ENCODE measurements around the gene HOXD3.

HOXD3 gene

DNA sequence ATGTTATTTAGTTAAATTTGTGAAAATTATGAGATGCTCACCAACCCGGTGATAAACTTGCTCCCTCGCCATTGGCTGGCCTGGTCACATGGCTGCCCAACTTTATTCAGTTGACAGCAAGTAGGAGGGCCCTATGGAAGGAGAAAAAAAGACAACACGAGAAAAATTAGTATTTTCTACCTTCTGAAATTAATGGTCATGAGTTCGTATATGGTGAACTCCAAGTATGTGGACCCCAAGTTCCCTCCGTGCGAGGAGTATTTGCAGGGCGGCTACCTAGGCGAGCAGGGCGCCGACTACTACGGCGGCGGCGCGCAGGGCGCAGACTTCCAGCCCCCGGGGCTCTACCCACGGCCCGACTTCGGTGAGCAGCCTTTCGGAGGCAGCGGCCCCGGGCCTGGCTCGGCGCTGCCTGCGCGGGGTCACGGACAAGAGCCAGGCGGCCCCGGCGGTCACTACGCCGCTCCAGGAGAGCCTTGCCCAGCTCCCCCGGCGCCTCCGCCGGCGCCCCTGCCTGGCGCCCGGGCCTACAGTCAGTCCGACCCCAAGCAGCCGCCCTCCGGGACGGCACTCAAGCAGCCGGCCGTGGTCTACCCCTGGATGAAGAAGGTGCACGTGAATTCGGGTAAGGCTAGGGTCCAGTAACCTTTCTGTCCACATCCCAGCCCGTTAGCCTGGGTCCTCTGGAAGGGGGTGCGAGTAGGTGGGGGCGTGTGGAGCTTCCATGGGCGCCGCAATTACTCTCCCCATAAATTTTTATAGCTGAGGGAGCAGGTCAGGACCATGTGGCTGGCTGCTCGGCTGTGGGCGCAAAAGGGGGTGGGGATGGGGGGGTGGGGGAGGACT is 5.4 kb upstream of the HOXD3 start, which contains the start of gene HOXD4:
Gene HOXD4, plus strand, starts transcription at position 109 of the 846 bp plus-strand sequence. Its CDS starts 84 bp downstream, at position 193.
- no peak for DNase-seq

DNA sequence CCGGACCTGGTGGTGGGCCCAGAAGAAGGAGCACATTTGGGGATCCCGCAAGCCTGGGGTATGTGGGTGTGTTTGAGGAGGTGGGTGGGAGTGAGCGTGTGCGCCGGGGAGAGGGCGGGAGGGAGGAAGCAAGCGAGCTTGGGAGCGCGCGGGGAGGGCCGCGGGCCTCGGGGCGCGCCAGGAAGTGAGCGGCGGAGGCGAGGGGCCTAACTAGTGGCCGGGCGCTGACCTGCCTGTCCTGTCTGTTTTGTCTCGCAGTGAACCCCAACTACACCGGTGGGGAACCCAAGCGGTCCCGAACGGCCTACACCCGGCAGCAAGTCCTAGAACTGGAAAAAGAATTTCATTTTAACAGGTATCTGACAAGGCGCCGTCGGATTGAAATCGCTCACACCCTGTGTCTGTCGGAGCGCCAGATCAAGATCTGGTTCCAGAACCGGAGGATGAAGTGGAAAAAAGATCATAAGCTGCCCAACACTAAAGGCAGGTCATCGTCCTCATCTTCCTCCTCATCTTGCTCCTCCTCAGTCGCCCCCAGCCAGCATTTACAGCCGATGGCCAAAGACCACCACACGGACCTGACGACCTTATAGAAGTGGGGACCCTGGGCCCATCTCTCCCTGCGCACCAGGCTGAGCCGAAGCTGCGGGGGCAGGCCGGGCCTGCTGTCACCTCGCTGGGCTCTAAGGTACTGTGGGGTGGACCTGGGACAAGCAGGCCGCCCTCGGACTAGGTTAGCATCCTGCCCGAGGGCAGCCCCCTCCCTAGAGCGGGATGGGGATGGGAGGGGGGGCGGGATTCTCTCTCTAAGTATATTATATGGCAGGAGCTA is 4.5 kb upstream of the HOXD3 start:
- DNase-seq: no peak

DNA sequence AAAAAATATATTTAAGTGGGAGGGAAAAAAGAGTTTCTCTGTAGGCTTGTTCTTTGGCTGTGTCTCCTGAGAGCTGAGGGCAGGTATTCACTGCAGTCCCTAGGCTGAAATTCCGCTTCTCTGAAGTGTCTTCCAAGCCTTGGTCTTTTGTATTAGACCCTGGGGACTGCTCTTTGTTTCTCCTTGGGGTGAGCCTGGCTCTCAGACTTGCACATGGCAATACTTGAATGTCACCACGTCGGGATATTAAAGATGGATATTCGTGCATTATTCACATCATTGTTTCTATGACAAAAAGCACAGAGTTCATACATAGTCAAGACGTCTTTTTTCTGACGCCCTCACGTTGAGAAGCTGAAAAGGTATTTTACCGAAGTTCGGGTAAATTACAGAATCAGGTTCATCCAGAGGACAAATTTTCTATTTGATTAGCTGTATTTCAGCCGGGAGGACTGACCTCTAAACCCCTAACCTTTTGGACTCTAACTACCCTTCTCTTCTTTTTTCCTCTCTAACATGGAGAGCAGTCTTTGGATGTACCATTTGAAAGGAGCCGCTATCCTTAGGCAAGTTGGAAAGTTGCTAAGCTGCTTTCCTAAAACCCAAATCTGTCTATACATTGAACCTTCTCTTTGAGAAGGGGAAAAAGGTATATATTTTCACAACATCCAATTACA is 2.4 kb upstream of the HOXD3 start:
- no peak for DNase-seq

DNA sequence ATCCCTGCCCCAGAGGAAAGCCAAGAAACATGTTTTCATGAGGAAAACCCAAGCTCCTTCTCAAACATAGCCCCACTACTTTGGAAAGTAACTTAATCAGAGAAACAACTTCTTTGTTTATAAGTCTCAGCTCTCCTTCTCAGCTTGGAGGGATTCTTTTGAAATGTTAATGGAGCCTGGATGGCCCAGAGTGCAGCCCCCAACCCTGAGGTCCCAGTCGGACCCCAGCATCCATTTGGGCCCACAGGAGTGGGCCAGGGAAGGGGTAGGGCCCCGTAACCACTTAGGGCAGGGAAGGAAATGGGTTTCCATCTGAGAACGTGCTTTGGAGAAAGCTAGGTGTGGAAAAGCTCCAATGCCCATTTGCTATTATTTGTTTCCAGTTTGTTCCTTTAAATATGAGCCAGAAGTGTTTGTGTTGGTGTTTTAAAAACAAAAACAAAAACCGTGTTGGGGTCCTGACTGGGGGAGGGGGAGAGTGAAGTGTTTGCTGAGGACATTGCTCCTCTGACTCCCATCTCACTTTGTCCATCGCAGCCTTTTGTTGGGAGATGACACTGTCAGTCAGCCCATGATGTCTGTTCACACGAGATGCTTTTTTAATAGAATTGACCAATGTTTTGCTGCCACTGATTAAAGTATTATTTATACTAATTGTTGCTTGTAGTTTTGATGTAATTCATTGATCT is 1.6 kb upstream of the HOXD3 start:
- DNase-seq: no peak

DNA sequence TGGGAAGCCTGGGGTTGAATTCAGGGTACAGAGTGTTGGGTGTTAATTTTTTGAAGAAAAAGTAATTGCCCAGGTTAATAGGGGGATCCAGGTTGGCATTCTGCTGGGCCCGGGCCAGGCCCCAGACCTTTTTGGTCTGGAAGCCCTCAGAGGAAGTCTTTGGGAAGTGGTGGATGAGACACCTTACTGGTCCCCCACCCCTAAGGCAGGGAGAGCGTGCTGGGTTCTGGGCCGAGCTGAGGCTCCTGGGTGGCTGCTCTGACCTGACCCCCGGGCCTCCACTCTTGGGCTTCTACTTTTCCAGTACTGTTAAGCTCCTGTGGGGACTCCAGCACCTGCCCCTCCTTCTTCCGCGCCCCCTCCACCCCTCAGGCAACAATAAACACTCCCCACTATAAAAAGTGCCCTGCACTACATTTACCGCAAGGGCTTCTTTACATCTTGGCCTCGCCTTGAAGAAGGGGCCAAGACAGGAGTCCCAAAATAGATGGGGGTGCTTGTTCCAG is 753 bp upstream of the HOXD3 start:
- no peak for DNase-seq

DNA sequence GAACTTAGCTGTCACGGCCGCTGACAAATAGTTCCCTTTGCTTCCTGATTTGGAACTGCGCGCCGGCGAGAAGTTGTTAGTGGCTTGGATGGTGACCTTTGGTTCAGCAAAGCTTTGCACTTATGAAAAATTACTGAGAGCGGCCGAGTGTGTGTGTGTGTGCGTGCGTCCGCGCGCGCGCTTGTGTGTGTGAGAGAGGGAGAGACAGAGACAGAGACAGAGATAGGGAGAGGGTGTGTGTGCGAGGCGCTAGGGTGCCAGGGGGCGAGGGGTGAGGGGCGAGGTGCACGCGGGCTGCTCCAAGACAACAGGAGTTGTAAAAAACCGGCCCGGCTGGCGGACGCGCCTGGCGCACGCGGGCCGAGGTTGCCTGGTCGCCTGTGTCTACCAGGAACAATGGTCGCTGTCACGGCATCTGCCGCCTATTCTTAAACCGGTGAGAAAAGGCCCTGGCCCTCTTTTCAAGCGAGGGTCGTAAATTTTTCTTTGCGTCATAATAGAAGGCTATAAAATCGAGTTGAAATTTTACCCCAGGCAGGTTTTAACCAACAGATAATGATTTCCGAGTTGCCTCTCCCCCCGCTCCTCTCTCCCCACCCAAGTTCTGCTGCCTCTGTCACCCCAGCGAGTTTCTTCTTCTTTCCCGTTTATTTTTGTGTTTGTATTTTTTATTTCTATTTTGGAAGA is 535 bp downstream of the HOXD3 start:
- DNase-seq: no peak

DNA sequence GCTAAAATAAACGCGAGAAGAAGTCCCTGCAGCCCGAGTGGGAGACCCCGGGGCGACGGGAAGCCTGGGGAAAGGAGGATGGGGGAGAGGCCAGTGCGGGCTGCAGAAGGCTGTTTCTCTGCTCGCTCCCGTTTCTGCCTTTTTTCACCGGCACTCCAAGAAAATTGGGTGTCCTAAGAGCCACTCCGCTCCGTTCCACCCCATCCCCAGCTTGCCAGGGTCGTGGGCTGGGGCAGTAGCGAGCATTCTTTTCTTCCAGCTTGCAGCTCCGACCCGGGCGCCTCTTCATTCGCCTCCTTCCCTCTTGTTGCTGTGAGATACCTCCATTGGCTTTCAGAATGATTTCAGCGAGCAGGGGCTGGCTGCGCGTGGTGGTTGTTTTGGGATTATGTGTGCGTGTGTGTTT is 1.1 kb downstream of the HOXD3 start:
- DNase-seq: no peak

DNA sequence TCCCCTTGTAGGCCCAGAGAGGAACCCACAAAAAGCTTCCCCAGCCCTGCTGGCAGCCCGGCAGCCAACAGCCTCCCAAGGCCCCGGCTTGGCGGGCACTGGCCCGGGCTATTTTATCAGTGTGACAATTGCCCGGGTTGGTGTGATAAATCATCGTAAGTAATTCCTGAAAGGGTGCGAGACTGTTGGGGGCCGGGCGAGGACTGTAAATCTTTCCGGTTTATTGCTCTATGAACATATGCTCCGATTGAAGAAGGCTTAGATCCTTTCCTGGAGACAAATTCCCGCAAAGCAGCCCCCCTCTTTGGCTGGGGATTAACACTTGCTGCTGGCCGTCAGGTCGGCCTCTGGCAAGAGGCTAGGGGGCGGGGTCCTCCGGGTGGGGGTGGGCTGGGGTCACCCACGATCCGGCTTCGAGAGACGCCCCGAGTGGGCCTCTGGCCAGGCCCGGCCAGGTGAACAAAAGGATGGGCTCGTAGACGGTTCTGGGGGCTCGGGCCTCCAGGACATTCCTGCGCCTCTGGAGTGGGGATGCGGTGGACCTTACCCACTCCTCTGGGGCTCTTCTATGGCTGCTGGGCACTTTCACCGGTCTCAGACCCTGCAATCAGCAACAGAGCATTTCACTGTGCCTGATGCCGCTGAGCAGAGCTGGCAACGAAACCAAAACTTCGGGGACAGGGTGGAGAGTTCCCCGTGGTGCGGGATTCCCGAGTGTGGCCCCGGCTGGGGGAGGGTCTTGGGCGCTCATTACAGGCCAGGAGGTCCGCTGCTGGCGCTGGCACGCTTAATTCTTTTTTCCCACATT is 2.0 kb downstream of the HOXD3 start:
- no peak for DNase-seq

DNA sequence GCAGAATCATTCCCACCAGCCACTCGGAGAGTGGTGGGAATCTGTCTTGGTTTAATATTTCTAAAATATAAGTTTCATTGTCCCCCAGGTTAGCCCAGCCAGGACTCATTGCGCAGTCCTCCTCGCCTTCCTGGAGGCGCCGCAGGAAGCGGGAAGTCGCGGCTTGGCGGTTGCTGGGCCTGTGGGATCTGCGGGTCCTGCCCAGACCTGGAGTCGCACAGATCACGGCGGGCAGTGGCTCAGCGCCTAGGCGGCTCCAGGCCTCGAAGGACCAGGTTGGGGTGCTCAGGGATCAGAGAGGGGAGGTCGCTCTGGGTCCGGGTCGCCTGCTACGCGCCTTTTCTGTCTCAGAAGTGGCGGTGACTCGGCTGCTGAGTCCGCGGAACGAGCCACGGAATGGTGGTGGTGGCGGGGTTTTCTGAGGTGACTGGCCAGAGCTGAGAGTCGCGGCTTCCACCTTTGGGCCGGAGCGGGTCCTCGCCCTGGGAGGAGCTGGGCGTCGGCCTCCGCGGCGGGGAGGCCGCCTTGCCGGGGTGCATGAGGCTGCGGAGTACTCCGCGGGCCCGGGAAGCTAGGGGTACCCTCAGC is 2.6 kb downstream of the HOXD3 start:
- no peak for DNase-seq

DNA sequence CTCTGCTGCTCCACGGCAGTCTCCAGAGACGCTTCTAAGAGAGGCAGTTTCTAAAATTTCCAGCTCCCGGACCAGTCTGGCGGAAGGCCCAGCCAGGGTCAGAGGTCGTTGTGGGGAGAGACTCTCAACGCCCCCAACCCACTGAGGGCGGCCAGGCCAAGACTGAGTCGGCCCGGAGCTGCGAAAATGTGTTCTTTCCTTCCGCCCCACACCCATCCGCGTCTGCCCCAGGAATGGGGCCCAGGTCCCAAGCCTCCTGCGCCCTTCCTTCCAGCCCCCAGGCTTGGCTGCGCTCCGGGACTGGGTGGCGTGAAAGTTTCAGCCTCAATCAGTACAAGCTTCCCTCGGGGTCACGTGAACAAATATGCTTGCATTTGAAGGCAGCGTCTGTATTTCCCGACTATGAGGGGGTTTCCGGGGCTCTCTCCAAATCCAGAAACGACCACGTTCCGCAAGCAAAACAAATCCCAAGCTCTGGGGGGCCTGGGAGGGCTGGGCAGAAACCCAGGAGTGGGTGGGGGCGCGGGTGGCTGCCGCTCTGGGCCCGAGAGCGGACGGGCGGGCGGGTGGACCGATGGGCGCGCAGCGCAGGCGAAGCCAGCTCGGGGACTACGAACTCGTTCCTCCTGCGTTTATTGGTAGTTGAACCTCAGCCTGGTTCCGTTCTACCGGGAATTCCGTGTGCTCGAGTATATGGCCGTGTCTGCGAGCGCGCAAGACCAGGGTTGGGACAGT is 3.3 kb downstream of the HOXD3 start:
- DNase-seq: no peak

DNA sequence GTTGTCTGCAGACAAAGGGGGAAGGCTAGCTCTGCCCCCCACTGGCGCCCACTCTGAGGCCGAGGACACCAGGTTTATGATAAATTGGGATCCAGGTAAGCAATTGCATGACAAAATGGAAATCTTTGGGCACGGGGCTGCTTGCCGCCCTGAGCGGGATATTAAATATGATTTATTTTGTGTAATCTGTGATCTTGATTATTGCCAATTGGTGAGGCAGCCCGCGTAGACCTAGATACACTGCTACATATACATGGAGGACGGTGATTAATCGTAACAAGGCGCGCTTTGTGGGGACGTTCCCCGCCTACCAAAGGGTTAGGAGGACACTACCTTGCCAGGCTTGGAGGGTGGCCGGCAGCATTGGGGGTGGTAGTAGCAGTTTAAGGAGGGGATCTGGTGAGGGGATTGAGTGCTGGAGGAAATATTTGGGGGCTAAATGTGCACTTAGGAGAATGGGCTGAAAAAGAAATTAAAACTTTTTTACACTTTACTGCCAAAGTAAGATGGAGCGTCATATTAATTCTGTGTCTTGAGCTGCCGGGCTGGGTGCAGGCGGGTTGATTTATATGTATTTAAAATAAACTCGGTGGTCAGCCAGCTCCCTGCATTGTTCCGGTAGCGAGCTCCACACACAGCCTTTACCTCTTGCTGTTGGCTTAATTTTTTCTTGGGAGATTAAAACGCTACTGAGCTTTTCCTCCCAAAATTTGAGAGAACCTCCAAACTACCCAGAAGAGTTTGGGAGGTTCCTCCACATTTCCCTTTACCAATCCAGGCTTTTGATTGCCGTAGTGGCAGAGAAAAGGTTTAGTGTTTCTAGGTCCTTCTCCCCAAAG is 4.1 kb downstream of the HOXD3 start:
- no peak for DNase-seq

DNA sequence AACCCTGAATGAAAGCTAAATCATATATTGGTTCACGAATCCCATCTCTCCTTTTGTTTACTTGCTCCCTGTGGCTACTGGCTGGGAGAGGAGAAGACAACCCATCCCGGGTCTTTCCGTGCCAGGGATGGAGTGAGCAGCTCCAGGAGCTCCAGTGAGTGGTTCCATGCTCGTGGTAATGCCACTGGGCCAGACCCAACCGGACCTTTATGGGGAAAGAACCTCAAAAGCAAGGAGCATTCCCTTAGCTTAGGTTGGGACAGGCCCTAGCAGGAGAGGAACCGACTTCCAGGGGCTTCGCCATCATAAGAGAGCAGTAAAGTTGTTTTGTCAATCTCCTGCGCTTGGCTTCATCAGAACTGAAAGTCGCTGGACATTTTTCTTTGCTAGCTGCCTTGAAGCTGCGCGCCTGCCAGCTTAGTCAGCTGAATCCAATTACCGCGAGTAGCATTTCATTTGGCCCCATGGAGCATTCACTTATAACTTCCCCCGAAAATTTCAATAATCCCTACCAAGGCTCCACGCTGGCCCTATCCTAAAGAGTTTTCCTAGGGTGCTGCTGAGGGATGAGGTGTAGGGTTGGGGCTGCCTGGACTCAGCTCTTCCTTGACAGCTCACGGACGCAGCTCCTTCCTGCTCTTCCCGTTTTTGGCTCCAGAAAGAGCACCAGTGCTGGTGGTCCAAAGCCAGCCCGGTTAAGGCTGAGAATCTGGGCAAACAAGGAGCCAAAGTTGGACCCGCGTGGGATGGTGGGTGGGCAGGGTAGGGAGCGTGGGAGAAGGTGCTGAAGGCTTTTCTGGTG is 4.9 kb downstream of the HOXD3 start:
- no peak for DNase-seq

DNA sequence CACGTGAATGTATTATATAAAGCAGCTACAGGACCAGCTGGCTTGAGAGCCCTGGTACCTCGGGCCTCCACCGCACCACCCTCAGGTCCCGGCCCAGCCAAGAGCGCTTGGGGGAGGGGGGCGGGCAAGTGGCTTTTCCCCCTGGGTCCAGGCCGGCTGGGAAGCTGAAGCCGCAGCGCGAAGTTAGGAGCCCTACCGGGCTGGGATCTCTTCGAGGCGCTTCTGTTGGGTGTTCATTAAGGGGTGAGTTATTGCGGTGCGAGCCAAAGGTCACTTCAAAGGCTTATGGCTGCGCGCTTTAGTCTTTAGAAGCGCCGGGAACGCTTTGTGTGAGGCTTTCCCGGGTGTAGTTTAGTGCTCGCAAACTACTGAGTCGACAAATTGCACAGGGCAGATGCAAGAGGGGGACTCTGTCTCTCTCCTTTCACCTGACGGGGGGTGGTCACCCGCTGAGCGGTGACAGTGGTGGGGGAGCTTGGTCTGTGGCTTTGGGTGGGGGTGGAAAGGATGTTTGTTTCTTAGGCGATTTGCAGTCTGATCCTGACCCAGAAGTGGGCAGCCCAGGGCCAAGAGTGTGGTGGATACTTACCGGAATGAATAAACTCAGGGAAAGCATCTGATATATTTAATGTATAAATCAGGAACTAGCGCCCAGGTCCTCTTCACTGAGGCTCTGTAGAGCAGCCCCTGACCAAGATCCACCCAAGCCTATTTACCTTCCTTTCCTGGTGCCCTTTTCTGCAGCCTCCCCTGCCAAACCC is 6.0 kb downstream of the HOXD3 start:
- DNase-seq: no peak

DNA sequence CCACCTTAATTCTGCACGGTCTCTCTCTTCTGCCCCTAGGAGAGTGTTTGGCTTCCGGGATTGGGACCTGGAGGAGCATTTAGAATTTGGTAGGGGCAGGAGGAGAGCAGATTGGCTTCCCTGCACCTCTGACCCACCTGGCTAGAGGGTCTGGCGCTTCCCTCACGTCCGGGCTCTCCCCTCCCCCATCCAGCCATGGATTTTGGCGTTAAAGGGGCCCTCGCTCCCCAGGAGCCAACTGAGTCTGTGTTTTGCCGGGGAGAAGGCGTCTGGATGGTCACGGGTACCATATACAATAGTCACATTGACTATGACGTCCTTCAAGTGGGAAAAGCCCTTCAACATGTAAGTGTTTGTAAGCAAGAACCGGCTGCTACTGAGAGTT is 6.6 kb downstream of the HOXD3 start:
- DNase-seq: no peak

DNA sequence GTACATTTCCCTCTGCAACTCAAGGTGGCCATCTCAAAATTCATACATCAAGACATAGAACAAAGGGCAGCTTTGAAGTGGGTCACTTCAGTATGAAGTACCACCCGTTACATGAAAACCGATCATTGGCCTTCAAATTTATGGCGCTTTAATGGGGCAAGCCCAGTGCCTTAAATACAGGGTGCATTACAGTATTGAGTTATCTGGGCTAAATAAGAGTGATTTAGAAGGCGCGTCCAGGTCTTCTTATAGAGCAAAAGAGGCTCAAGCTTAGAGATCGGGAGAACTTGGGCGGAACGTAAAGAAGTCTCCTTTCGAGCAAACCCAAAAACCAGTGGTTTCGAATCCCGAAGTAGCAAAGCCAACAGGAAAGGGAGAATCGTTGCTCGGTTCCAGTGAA is 7.1 kb downstream of the HOXD3 start:
- DNase-seq: no peak

DNA sequence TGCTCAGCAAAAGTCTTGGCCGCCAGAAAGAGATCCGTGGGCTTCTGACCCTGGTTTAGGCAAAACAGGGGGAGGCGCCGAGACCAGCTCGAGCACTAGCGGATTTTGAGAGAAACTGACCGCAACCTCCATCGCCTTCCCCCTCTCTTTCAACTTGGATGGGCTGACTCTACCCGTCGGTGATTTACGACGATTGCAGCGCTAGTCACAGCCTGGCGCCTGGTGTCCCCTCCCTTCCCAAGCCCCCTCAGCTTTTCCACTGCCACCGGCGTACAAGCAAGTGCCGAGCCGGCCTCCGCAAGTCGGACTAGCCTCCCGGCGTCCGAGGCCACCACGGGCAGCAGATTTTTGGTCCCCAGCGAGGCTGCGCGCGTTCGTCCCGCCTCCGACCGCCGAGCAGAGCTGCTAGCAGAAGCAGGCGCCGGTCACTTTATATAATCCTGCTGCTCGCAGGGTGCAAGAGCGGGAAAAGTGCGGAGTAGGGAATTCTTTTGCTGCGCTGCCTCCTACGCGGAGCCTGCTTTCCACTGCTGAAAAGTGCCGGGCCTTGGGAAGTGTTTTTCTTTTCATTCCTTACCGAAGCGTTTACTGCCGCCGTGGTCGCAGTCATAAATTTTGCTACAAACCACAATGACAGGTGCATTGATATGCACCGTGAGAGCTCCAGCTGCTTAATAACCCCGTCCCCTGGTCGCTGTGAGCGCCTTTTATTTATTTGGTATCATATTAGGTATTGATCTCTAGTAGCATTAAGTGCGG is 7.7 kb downstream of the HOXD3 start:
- DNase-seq: no peak
